Gastrocnemius medialis (tissue), 4 donors: ENCODE data around the gene NPEPL1.

Experiments used
- POLR2A ChIP-seq, 2 donors: fragments of 450-650 bp; IDR thresholded peaks; one replicate each; pipeline ENCODE4 v1.6.1; 2017; ENCODE audit warnings: antibody characterized with exemption in 2 of 2, mild to moderate bottlenecking in 2 of 2, moderate library complexity in 2 of 2
- TF ChIP-seq, protein P1 (sequence below), 5 experiments: fragments of 450-650 bp in 3 of 5; fragments of 200-600 bp in 2 of 5; sonication (generic) in 2 of 5; IDR thresholded peaks in 4 of 5; conservative IDR thresholded peaks in 1 of 5; 1 replicate in 4 of 5; 2 replicates in 1 of 5; pipeline ENCODE4 v1.5.1; 2016 to 2019; ENCODE audit warnings: antibody characterized with exemption in 5 of 5, mild to moderate bottlenecking in 3 of 5, moderate library complexity in 3 of 5

DNA sequence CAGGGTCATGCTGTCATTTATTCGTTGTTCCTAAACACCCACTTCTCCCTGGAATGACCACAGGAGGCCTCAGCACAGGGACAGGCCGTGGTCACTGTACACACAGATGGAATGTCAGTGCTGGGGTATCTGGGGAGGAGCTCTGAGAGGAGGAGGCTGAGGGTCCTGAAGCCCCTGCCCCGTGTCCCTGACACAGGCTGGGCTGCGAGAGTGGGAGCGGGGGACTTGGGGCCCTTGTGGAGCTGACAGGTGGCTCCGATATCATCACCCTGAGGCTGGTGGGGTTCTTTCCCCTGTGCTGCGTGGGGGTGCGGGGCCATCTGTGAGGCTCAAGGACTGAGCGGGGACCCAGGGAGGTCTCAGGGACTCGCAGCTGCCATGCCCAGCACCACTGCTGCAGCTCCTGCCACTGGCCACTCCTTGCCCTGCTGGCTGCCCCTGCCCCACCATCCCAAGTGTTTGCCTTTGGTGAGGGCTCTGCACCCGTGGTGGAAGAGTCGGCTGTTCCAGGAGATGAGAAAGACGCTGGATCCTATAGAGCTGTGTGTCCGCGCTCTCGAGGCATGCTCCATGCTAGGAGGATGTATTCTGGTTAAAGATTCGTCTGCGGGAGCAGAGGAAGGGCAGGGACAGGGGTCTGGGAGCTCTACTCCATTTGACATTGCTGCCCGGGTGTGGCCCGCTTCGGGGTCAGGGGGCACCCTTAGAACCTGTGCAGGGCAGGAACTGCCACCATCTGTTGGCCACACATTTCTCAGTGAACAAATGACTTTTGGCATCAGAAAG is 18.9 kb downstream of the NPEPL1 start:
- TF ChIP-seq POLR2A (IDR thresholded peaks at IDR 0.05), result no peak
- TF ChIP-seq, protein P1, sequence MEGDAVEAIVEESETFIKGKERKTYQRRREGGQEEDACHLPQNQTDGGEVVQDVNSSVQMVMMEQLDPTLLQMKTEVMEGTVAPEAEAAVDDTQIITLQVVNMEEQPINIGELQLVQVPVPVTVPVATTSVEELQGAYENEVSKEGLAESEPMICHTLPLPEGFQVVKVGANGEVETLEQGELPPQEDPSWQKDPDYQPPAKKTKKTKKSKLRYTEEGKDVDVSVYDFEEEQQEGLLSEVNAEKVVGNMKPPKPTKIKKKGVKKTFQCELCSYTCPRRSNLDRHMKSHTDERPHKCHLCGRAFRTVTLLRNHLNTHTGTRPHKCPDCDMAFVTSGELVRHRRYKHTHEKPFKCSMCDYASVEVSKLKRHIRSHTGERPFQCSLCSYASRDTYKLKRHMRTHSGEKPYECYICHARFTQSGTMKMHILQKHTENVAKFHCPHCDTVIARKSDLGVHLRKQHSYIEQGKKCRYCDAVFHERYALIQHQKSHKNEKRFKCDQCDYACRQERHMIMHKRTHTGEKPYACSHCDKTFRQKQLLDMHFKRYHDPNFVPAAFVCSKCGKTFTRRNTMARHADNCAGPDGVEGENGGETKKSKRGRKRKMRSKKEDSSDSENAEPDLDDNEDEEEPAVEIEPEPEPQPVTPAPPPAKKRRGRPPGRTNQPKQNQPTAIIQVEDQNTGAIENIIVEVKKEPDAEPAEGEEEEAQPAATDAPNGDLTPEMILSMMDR (IDR thresholded peaks at IDR 0.05 in 4 of 5, conservative IDR thresholded peaks at IDR 0.05 in 1 of 5), result no peak
